ENCODE data around the gene OR2J3. TPM values are rescaled to one million over a fixed set of nuclear protein-coding genes. Genes with fewer than 3 reads are reported as not detected.
"Not testable (repeated sequence)": the region's sequence is repeated elsewhere in the genome, so short reads cannot be mapped to it uniquely, and the experiment has no call there.

Gene OR2J3
- total RNA-seq, 1 experiment from 2014 or later: not detected

DNA sequence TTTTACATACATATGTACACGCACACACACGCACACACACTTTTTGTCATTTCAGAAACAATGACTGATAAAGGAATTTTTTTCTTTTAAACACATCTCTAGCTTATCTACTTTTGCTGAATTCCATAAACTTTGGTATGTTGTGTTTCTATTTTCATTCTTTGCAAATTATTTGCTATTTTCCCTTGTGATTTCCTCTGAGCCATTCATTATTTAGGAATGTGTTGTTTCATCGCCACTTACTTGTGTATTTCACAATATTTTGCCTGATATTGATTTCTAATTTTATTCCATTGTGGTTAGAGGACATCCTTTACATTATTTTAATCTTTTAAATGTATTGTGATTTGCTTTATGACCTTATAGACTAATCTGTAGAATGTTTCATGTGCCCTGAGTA lies 39.2 kb downstream of the OR2J3 start (continued):
- TF ChIP-seq, protein P1, sequence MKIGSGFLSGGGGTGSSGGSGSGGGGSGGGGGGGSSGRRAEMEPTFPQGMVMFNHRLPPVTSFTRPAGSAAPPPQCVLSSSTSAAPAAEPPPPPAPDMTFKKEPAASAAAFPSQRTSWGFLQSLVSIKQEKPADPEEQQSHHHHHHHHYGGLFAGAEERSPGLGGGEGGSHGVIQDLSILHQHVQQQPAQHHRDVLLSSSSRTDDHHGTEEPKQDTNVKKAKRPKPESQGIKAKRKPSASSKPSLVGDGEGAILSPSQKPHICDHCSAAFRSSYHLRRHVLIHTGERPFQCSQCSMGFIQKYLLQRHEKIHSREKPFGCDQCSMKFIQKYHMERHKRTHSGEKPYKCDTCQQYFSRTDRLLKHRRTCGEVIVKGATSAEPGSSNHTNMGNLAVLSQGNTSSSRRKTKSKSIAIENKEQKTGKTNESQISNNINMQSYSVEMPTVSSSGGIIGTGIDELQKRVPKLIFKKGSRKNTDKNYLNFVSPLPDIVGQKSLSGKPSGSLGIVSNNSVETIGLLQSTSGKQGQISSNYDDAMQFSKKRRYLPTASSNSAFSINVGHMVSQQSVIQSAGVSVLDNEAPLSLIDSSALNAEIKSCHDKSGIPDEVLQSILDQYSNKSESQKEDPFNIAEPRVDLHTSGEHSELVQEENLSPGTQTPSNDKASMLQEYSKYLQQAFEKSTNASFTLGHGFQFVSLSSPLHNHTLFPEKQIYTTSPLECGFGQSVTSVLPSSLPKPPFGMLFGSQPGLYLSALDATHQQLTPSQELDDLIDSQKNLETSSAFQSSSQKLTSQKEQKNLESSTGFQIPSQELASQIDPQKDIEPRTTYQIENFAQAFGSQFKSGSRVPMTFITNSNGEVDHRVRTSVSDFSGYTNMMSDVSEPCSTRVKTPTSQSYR (CRISPR knock-in tag; IDR thresholded peaks at IDR 0.05): no peak
- TF ChIP-seq ETV6 (CRISPR knock-in tag; IDR thresholded peaks at IDR 0.05) (no peak), NFE2L1 (CRISPR knock-in tag; IDR thresholded peaks at IDR 0.05) (no peak), CREM (CRISPR knock-in tag; IDR thresholded peaks at IDR 0.05) (no peak)
- TF ChIP-seq, protein P2, sequence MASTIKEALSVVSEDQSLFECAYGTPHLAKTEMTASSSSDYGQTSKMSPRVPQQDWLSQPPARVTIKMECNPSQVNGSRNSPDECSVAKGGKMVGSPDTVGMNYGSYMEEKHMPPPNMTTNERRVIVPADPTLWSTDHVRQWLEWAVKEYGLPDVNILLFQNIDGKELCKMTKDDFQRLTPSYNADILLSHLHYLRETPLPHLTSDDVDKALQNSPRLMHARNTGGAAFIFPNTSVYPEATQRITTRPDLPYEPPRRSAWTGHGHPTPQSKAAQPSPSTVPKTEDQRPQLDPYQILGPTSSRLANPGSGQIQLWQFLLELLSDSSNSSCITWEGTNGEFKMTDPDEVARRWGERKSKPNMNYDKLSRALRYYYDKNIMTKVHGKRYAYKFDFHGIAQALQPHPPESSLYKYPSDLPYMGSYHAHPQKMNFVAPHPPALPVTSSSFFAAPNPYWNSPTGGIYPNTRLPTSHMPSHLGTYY (CRISPR knock-in tag; IDR thresholded peaks at IDR 0.05): no peak
- TF ChIP-seq, protein P3, sequence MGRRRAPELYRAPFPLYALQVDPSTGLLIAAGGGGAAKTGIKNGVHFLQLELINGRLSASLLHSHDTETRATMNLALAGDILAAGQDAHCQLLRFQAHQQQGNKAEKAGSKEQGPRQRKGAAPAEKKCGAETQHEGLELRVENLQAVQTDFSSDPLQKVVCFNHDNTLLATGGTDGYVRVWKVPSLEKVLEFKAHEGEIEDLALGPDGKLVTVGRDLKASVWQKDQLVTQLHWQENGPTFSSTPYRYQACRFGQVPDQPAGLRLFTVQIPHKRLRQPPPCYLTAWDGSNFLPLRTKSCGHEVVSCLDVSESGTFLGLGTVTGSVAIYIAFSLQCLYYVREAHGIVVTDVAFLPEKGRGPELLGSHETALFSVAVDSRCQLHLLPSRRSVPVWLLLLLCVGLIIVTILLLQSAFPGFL (CRISPR knock-in tag; IDR thresholded peaks at IDR 0.05; ENCODE audit: borderline replicate concordance): no peak

DNA sequence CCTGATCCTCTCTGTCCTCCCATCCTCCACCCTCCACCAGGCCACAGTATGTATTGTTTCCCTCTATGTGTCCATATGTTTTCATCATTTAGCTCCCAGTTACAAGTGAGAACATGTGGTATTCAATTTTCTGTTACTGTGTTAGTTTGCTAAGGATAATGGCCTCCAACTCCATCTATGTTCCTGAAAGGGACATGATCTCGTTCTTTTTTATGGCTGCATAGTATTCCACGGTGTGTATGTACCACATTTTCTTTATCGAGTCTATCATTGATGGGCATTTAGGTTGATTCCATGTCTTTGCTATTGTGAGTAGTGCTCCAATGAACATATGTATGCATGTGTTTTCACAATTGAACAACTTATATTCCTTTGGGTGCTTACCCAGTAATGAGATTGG lies 41.6 kb downstream of the OR2J3 start:
- H3K4me3 Mint-ChIP-seq; POLR2A ChIA-PET; ATAC-seq; H3K27me3 Mint-ChIP-seq (ENCODE audit: low read depth); H3K36me3 Mint-ChIP-seq; H3K27ac Mint-ChIP-seq; DNase-seq (ENCODE audit: low spot score): not testable (repeated sequence)
- H3K4me1 Mint-ChIP-seq: peaks cover 14% of the 10 kb centered on the region
- CTCF ChIA-PET: interaction anchor here (0.6 kb wide), 1 partner anchor 265 kb away, joined by 3 read pairs; no protein-coding TSS in a partner anchor
- peaks cover 31% of the 10 kb centered on the region for H3K9me3 Mint-ChIP-seq

DNA sequence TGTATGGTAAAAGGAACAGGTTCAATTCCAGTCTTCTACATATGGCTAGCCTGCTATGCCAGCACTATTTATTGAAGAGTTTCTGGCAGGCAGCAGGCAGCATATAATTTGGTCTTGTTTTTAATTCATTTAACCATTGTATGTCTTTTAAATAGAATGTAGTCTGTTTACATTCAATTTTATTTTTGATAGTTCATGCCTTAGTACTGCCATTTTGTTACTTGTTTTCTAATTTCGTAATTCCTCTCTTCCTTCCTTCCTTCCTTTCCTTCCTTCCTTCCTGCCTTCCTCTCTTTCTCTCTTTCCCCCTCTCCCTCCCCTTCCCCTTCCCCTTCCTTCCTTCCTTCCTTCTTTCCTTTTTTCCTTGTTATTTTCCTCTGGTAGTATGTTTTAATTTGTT lies 45.2 kb downstream of the OR2J3 start:
- POLR2A ChIA-PET: no interaction called here
- Mint-ChIP-seq H3K4me1 (no peaks in the 10 kb centered on the region), H3K4me3 (no peak overlapping the region), H3K27ac (no peak overlapping the region), H3K9me3 (peaks cover 19% of the 10 kb centered on the region), H3K36me3 (no peaks in the 10 kb centered on the region), H3K27me3 (ENCODE audit: low read depth) (no peaks in the 10 kb centered on the region; the same call in 1 of the 2 replicates)
- ATAC-seq (no peak), DNase-seq (ENCODE audit: low spot score) (no peak)
- CTCF ChIA-PET: no interaction called here
- TF ChIP-seq, protein P4, sequence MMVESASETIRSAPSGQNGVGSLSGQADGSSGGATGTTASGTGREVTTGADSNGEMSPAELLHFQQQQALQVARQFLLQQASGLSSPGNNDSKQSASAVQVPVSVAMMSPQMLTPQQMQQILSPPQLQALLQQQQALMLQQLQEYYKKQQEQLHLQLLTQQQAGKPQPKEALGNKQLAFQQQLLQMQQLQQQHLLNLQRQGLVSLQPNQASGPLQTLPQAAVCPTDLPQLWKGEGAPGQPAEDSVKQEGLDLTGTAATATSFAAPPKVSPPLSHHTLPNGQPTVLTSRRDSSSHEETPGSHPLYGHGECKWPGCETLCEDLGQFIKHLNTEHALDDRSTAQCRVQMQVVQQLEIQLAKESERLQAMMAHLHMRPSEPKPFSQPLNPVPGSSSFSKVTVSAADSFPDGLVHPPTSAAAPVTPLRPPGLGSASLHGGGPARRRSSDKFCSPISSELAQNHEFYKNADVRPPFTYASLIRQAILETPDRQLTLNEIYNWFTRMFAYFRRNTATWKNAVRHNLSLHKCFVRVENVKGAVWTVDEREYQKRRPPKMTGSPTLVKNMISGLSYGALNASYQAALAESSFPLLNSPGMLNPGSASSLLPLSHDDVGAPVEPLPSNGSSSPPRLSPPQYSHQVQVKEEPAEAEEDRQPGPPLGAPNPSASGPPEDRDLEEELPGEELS (CRISPR knock-in tag; IDR thresholded peaks at IDR 0.05): no peak
- TF ChIP-seq SOX15 (CRISPR knock-in tag; IDR thresholded peaks at IDR 0.05) (no peak), FOXJ3 (CRISPR knock-in tag; IDR thresholded peaks at IDR 0.05; ENCODE audit: borderline replicate concordance) (no peak), JUN (CRISPR knock-in tag; IDR thresholded peaks at IDR 0.05) (no peak), IRF2 (CRISPR knock-in tag; IDR thresholded peaks at IDR 0.05; ENCODE audit: borderline replicate concordance, low read depth) (no peak), ZNF671 (CRISPR knock-in tag; IDR thresholded peaks at IDR 0.05) (no peak), ZNF232 (CRISPR knock-in tag; IDR thresholded peaks at IDR 0.05) (no peak), ZNF317 (CRISPR knock-in tag; IDR thresholded peaks at IDR 0.05; ENCODE audit: borderline replicate concordance, low read depth) (no peak), ATF1 (CRISPR knock-in tag; IDR thresholded peaks at IDR 0.05) (no peak)
- TF ChIP-seq, protein P5, sequence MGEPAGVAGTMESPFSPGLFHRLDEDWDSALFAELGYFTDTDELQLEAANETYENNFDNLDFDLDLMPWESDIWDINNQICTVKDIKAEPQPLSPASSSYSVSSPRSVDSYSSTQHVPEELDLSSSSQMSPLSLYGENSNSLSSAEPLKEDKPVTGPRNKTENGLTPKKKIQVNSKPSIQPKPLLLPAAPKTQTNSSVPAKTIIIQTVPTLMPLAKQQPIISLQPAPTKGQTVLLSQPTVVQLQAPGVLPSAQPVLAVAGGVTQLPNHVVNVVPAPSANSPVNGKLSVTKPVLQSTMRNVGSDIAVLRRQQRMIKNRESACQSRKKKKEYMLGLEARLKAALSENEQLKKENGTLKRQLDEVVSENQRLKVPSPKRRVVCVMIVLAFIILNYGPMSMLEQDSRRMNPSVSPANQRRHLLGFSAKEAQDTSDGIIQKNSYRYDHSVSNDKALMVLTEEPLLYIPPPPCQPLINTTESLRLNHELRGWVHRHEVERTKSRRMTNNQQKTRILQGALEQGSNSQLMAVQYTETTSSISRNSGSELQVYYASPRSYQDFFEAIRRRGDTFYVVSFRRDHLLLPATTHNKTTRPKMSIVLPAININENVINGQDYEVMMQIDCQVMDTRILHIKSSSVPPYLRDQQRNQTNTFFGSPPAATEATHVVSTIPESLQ (CRISPR knock-in tag; IDR thresholded peaks at IDR 0.05): no peak
- TF ChIP-seq, protein P6, sequence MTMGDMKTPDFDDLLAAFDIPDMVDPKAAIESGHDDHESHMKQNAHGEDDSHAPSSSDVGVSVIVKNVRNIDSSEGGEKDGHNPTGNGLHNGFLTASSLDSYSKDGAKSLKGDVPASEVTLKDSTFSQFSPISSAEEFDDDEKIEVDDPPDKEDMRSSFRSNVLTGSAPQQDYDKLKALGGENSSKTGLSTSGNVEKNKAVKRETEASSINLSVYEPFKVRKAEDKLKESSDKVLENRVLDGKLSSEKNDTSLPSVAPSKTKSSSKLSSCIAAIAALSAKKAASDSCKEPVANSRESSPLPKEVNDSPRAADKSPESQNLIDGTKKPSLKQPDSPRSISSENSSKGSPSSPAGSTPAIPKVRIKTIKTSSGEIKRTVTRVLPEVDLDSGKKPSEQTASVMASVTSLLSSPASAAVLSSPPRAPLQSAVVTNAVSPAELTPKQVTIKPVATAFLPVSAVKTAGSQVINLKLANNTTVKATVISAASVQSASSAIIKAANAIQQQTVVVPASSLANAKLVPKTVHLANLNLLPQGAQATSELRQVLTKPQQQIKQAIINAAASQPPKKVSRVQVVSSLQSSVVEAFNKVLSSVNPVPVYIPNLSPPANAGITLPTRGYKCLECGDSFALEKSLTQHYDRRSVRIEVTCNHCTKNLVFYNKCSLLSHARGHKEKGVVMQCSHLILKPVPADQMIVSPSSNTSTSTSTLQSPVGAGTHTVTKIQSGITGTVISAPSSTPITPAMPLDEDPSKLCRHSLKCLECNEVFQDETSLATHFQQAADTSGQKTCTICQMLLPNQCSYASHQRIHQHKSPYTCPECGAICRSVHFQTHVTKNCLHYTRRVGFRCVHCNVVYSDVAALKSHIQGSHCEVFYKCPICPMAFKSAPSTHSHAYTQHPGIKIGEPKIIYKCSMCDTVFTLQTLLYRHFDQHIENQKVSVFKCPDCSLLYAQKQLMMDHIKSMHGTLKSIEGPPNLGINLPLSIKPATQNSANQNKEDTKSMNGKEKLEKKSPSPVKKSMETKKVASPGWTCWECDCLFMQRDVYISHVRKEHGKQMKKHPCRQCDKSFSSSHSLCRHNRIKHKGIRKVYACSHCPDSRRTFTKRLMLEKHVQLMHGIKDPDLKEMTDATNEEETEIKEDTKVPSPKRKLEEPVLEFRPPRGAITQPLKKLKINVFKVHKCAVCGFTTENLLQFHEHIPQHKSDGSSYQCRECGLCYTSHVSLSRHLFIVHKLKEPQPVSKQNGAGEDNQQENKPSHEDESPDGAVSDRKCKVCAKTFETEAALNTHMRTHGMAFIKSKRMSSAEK (CRISPR knock-in tag; IDR thresholded peaks at IDR 0.05; ENCODE audit: borderline replicate concordance): no peak
- TF ChIP-seq, protein P7, sequence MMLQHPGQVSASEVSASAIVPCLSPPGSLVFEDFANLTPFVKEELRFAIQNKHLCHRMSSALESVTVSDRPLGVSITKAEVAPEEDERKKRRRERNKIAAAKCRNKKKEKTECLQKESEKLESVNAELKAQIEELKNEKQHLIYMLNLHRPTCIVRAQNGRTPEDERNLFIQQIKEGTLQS (CRISPR knock-in tag; conservative IDR thresholded peaks at IDR 0.05): no peak
